Spleen (tissue), 7 donors: Measurements from ENCODE around the gene FSTL4.

Experiments
- POLR2A ChIP-seq, 3 donors: fragments of 450-650 bp; IDR thresholded peaks; one replicate each; pipeline ENCODE4 v1.5.1; 2017; ENCODE audit warnings: antibody characterized with exemption in 3 of 3, mild to moderate bottlenecking in 1 of 3
- POLR2AphosphoS5 ChIP-seq, 3 donors: sonication (generic); formaldehyde crosslinking; IDR thresholded peaks; one replicate each; pipeline ENCODE4 v1.5.1; 2017; ENCODE audit warnings: antibody characterized with exemption in 3 of 3
- TF ChIP-seq, protein P1 (sequence below), 11 experiments: fragments of 200-600 bp in 7 of 11; fragments of 450-650 bp in 4 of 11; sonication (generic) in 4 of 11; IDR thresholded peaks in 8 of 11; conservative IDR thresholded peaks in 3 of 11; 1 replicate in 7 of 11; 2 replicates in 4 of 11; pipeline versions ENCODE4 v1.4.0 to v1.8.0; 2016 to 2021; ENCODE audit warnings: antibody characterized with exemption in 11 of 11, inconsistent platforms in 4 of 11, mild to moderate bottlenecking in 1 of 11
- donor health status: DM: no; HTN: no; CAD: no; lungs with moderate emphysema.
- donor health status: DM: no; HTN: no; CAD: no.
- donor health status: DM: no; HTN: no; CAD: no.

- TF ChIP-seq POLR2A (IDR thresholded peaks at IDR 0.05) (no peak), POLR2AphosphoS5 (IDR thresholded peaks at IDR 0.05) (no peak)
- TF ChIP-seq, protein P1, sequence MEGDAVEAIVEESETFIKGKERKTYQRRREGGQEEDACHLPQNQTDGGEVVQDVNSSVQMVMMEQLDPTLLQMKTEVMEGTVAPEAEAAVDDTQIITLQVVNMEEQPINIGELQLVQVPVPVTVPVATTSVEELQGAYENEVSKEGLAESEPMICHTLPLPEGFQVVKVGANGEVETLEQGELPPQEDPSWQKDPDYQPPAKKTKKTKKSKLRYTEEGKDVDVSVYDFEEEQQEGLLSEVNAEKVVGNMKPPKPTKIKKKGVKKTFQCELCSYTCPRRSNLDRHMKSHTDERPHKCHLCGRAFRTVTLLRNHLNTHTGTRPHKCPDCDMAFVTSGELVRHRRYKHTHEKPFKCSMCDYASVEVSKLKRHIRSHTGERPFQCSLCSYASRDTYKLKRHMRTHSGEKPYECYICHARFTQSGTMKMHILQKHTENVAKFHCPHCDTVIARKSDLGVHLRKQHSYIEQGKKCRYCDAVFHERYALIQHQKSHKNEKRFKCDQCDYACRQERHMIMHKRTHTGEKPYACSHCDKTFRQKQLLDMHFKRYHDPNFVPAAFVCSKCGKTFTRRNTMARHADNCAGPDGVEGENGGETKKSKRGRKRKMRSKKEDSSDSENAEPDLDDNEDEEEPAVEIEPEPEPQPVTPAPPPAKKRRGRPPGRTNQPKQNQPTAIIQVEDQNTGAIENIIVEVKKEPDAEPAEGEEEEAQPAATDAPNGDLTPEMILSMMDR (IDR thresholded peaks at IDR 0.05 in 8 of 11, conservative IDR thresholded peaks at IDR 0.05 in 3 of 11), result no peak
These were observed 356.1 kb downstream of the FSTL4 start for GRCh38 chr5:133256276-133256675.
